Neural crest cell (in vitro differentiated cells): Measurements from ENCODE around the gene CUZD1. TPM values are rescaled to one million over a fixed set of nuclear protein-coding genes. Genes with fewer than 3 reads are reported as not detected.
"Not testable (repeated sequence)": the region's sequence is repeated elsewhere in the genome, so short reads cannot be mapped to it uniquely, and the experiment has no call there.

Source experiments
- DNase-seq: peaks from one replicate; pipeline ENCODE4 v3.0.0; 2021; ENCODE audit warnings: low read depth, mixed read lengths, low spot score
- H3K27ac Mint-ChIP-seq: one replicate; pipeline ENCODE4 v1.8.0; 2021; ENCODE audit warnings: mild to moderate bottlenecking, mixed read lengths; ENCODE audit not compliant: unreplicated experiment
- H3K27me3 Mint-ChIP-seq: 2 replicates; pipeline ENCODE4 v1.8.0; 2021; ENCODE audit warnings: low read depth, mild to moderate bottlenecking, mixed read lengths
- H3K36me3 Mint-ChIP-seq: 2 replicates; pipeline ENCODE4 v1.8.0; 2021; ENCODE audit warnings: low read depth, mild to moderate bottlenecking, mixed read lengths
- H3K4me1 Mint-ChIP-seq: 2 replicates; pipeline ENCODE4 v1.8.0; 2021; ENCODE audit warnings: mixed read lengths
- H3K4me3 Mint-ChIP-seq: one replicate; pipeline ENCODE4 v1.8.0; 2021; ENCODE audit warnings: mild to moderate bottlenecking, mixed read lengths
- H3K9me3 Mint-ChIP-seq: 2 replicates; pipeline ENCODE4 v1.8.0; 2021; ENCODE audit warnings: mixed read lengths
- CTCF ChIP-seq: fragments of 200-600 bp; sonication (generic); conservative IDR thresholded peaks from 2 replicates; pipeline ENCODE4 v1.5.0; 2021; ENCODE audit warnings: antibody characterized with exemption, mild to moderate bottlenecking
- total RNA-seq: library from RNA; stranded (reverse); gene quantifications from 2 replicates; pipeline ENCODE4 v1.2.1, GENCODE V29; 2021

Gene CUZD1
- total RNA-seq, 1 donor from 2014 or later = not detected

- TF ChIP-seq CTCF = no peak
- H3K27ac Mint-ChIP-seq = no peak within 1 kb of the TSS
- no peaks in the 10 kb centered on the region for H3K9me3 Mint-ChIP-seq
- H3K4me1 Mint-ChIP-seq = peaks cover 27% of the 10 kb centered on the region
- peaks cover 8% of the 10 kb centered on the region for H3K27me3 Mint-ChIP-seq
- no peak within 1 kb of the TSS for H3K4me3 Mint-ChIP-seq
- DNase-seq = no peak
- no peaks in the 10 kb centered on the region for H3K36me3 Mint-ChIP-seq
Measured at GRCh38 chr10:122879339-122880273, 33.9 kb upstream of the CUZD1 start, which contains the start of gene FAM24B. Gene FAM24B (minus strand): TSS chr10:122879581. CDS start chr10:122850515, 29,066 bp downstream.

- no peak for DNase-seq
- peaks cover 4% of the 10 kb centered on the region for H3K27me3 Mint-ChIP-seq
- peaks cover 27% of the 10 kb centered on the region for H3K4me1 Mint-ChIP-seq
- no peak for TF ChIP-seq CTCF
- no peaks in the 10 kb centered on the region for H3K36me3 Mint-ChIP-seq
- H3K4me3 Mint-ChIP-seq = no peak overlapping the region
- no peak overlapping the region for H3K27ac Mint-ChIP-seq
- H3K9me3 Mint-ChIP-seq = no peaks in the 10 kb centered on the region
Measured at GRCh38 chr10:122878799-122879338, 33.2 kb upstream of the CUZD1 start.

- Mint-ChIP-seq H3K4me1 (peaks cover 27% of the 10 kb centered on the region), H3K27ac (no peak overlapping the region), H3K36me3 (no peaks in the 10 kb centered on the region), H3K27me3 (peaks cover 3% of the 10 kb centered on the region), H3K4me3 (no peak overlapping the region), H3K9me3 (no peaks in the 10 kb centered on the region)
- no peak for TF ChIP-seq CTCF
- no peak for DNase-seq
Measured at GRCh38 chr10:122877264-122877663, 31.6 kb upstream of the CUZD1 start.

- Mint-ChIP-seq H3K27ac (peak overlapping the region; percentile 70), H3K4me1 (peaks cover 27% of the 10 kb centered on the region), H3K4me3 (no peak overlapping the region), H3K9me3 (no peaks in the 10 kb centered on the region), H3K27me3 (peaks cover 2% of the 10 kb centered on the region), H3K36me3 (no peaks in the 10 kb centered on the region)
- TF ChIP-seq CTCF = no peak
- no peak for DNase-seq
Measured at GRCh38 chr10:122876467-122876855, 30.8 kb upstream of the CUZD1 start.

GRCh38 chr10:122875843-122876466 lies 30.3 kb upstream of the CUZD1 start:
- TF ChIP-seq CTCF = no peak
- peak overlapping the region; percentile 72 for H3K27ac Mint-ChIP-seq
- H3K4me1 Mint-ChIP-seq = peaks cover 27% of the 10 kb centered on the region
- no peak for DNase-seq
- H3K36me3 Mint-ChIP-seq = no peaks in the 10 kb centered on the region
- no peak overlapping the region for H3K4me3 Mint-ChIP-seq
- H3K9me3 Mint-ChIP-seq = no peaks in the 10 kb centered on the region
- H3K27me3 Mint-ChIP-seq = peaks cover 2% of the 10 kb centered on the region

GRCh38 chr10:122871947-122872346 lies 26.3 kb upstream of the CUZD1 start:
- not testable (repeated sequence) for H3K27ac Mint-ChIP-seq, H3K4me3 Mint-ChIP-seq, H3K9me3 Mint-ChIP-seq, H3K36me3 Mint-ChIP-seq, DNase-seq, H3K27me3 Mint-ChIP-seq
- H3K4me1 Mint-ChIP-seq = peaks cover 12% of the 10 kb centered on the region

GRCh38 chr10:122868768-122869167 lies 23.1 kb upstream of the CUZD1 start:
- H3K27ac Mint-ChIP-seq, DNase-seq, H3K36me3 Mint-ChIP-seq, H3K4me3 Mint-ChIP-seq, H3K27me3 Mint-ChIP-seq, H3K4me1 Mint-ChIP-seq: not testable (repeated sequence)
- peaks cover 10% of the 10 kb centered on the region for H3K9me3 Mint-ChIP-seq
